ENCODE data around the gene CDH4. TPM values are rescaled to one million over a fixed set of nuclear protein-coding genes. Genes with fewer than 3 reads are reported as not detected.

CDH4 gene
- total and polyA plus RNA-seq, 2 of the 8 experiments (the other 6 are each of a cell fraction or from before 2014, with no cell fraction given): 4.3 to 7.9 TPM

GRCh38 chr20:61849822-61850221, 597.8 kb downstream of the CDH4 start:
- WGBS, 2 experiments (ENCODE audit: extremely low coverage in 1 of 2, insufficient coverage in 1 of 2, insufficient read length in 1 of 2, insufficient replicate concordance in 2 of 2, low coverage in 1 of 2, low lambda C conversion rate in 2 of 2, missing lambda C conversion rate in 1 of 2): 76% methylated on average over 11 of the region's 12 CpGs; no CpG with 5 or more reads in 1 of the 2 experiments
- no peak for FAIRE-seq
- H3K56ac ChIP-seq (replicated peaks; ENCODE audit: insufficient read length, low read depth, low read length): no peak overlapping the region
- H4K20me1 ChIP-seq (replicated peaks in 1 of 2; ENCODE audit: control insufficient read depth in 1 of 2, insufficient read depth in 2 of 2, low read length in 2 of 2): no peaks in the 10 kb centered on the region
- no peak overlapping the region for H3K23ac ChIP-seq (ENCODE audit: insufficient read length)
- no peak overlapping the region for H2AFZ ChIP-seq (ENCODE audit: low read length)
- H2BK12ac ChIP-seq (ENCODE audit: low read depth, low read length): no peak overlapping the region
- no peak overlapping the region for H2BK5ac ChIP-seq (ENCODE audit: low read depth, low read length)
- no peak for TF ChIP-seq BRCA1 (IDR thresholded peaks at IDR 0.05; ENCODE audit: low read depth, low read length)
- no peak for TF ChIP-seq TAF7 (optimal IDR thresholded peaks at IDR 0.05; ENCODE audit: borderline replicate concordance, low read depth, low read length)
- no peak for TF ChIP-seq CTBP2 (IDR thresholded peaks at IDR 0.05; ENCODE audit: borderline replicate concordance, insufficient read depth, insufficient read length, low read length)
- no peak for TF ChIP-seq SRF (IDR thresholded peaks at IDR 0.05; ENCODE audit: low read depth, low read length)
- TF ChIP-seq CBX8 (IDR thresholded peaks at IDR 0.05; ENCODE audit: borderline replicate concordance, low read depth, low read length): no peak
- TF ChIP-seq ZNF274 (IDR thresholded peaks at IDR 0.05; ENCODE audit: borderline replicate concordance, extremely low read depth, low read length): no peak
- TF ChIP-seq EZH2 (IDR thresholded peaks at IDR 0.05; ENCODE audit: low read depth, low read length, severe bottlenecking): no peak
- no peak for TF ChIP-seq POLR2AphosphoS5 (IDR thresholded peaks at IDR 0.05; ENCODE audit: low read depth, low read length)
- no peak for TF ChIP-seq USF2 (IDR thresholded peaks at IDR 0.05; ENCODE audit: low read length)
- H3K79me1 ChIP-seq (ENCODE audit: low read depth, low read length): no peaks in the 10 kb centered on the region
- H3K4me2 ChIP-seq (ENCODE audit: insufficient read depth in 1 of 2, low read depth in 2 of 2, low read length in 2 of 2): no peak overlapping the region
- no peaks in the 10 kb centered on the region for H3K4me1 ChIP-seq (replicated peaks in 1 of 4; ENCODE audit: control insufficient read depth in 3 of 4, insufficient read depth in 4 of 4, low read length in 3 of 4)
- DNase-seq (ENCODE audit: low read depth in 1 of 2, low spot score in 2 of 2): no peak
- no peak overlapping the region for H4K8ac ChIP-seq (ENCODE audit: extremely low read depth, insufficient read depth, low read length)
- no peak overlapping the region for H3K18ac ChIP-seq (ENCODE audit: extremely low read depth, low read length)
- no peaks in the 10 kb centered on the region for H3K79me2 ChIP-seq (ENCODE audit: control insufficient read depth in 1 of 2, insufficient read depth in 2 of 2, low read length in 2 of 2)
- H2BK15ac ChIP-seq (ENCODE audit: low read length): no peak overlapping the region
- H4K5ac ChIP-seq (ENCODE audit: insufficient read length, low read depth, low read length): no peak overlapping the region
- ChIA-PET POLR2A (ENCODE audit: partially characterized antibody) (no interaction called here), CTCF (ENCODE audit: partially characterized antibody) (interaction anchor here (1.2 kb wide), 1 partner anchor 25 kb away, joined by 5 read pairs; no protein-coding TSS in a partner anchor)
- H3K9ac ChIP-seq (replicated peaks in 1 of 4; ENCODE audit: extremely low read depth in 1 of 4, low read depth in 3 of 4, low read length in 3 of 4): no peak overlapping the region
- H3K14ac ChIP-seq (ENCODE audit: insufficient read length): no peak overlapping the region
- no peak overlapping the region for H3K4me3 ChIP-seq (ENCODE audit: extremely low read depth in 1 of 4, insufficient read depth in 2 of 4, low read depth in 3 of 4, low read length in 4 of 4)
- no peak overlapping the region for H3K4ac ChIP-seq (replicated peaks; ENCODE audit: insufficient read length, low read depth, low read length)
- no peak overlapping the region for H3K27ac ChIP-seq (ENCODE audit: low read depth, low read length)
- no peaks in the 10 kb centered on the region for H3K23me2 ChIP-seq (ENCODE audit: low read depth, low read length)
- H2BK20ac ChIP-seq (ENCODE audit: low read length): no peak overlapping the region
- H4K91ac ChIP-seq (replicated peaks; ENCODE audit: insufficient read length, low read length): no peak overlapping the region
- H3K36me3 ChIP-seq (ENCODE audit: control insufficient read depth in 2 of 4, insufficient read depth in 4 of 4, low read length in 3 of 4): no peaks in the 10 kb centered on the region
- H3K27me3 ChIP-seq (replicated peaks in 1 of 4; ENCODE audit: control insufficient read depth in 3 of 4, extremely low read depth in 1 of 4, insufficient read depth in 3 of 4, low read length in 3 of 4): no peaks in the 10 kb centered on the region; a peak in 1 of 7 replicates
- peaks cover 4 to 6% of the 10 kb centered on the region in 2 experiments; a peak in 1 of 4 replicates for H3K9me3 ChIP-seq (ENCODE audit: insufficient read depth in 2 of 2, low read depth in 1 of 2, low read length in 1 of 2)
- H2BK120ac ChIP-seq (replicated peaks; ENCODE audit: low read depth, low read length): no peak overlapping the region
- no peak overlapping the region for H2AK5ac ChIP-seq (ENCODE audit: low read depth, low read length)

Measured in H1 (cell line).